Measurements from ENCODE around the gene TMEM52.
A peak's percentile ranks its signal among the peaks of the same experiment; 100 is the strongest.

TMEM52 gene

GRCh38 chr1:1872329-1872994, 46.6 kb downstream of the TMEM52 start:
- Histone ChIP-seq H2AFZ (ENCODE audit: low read depth, low read length) (no peak overlapping the region), H4K20me1 (ENCODE audit: insufficient read depth, low read length) (peaks cover 94% of the 10 kb centered on the region), H3K36me3 (replicated peaks; ENCODE audit: low read depth, low read length) (peaks cover 35% of the 10 kb centered on the region), H3K4me3 (ENCODE audit: low read length) (no peak overlapping the region), H3K9me3 (ENCODE audit: insufficient read depth, low read length) (no peaks in the 10 kb centered on the region), H3K27ac (ENCODE audit: low read length) (no peak overlapping the region), H3K4me2 (ENCODE audit: low read length) (no peak overlapping the region), H3K79me2 (ENCODE audit: low read length) (peaks cover 100% of the 10 kb centered on the region), H3K9ac (ENCODE audit: low read length) (no peak overlapping the region), H3K4me1 (ENCODE audit: low read length) (peaks cover 11% of the 10 kb centered on the region; the same call in 1 of the 2 replicates), H3K27me3 (ENCODE audit: low read depth, low read length) (no peaks in the 10 kb centered on the region)
- TF ChIP-seq EZH2phosphoT487 (IDR thresholded peaks at IDR 0.05; ENCODE audit: low read depth) (no peak), CTCF (IDR thresholded peaks at IDR 0.05; ENCODE audit: low read depth, low read length) (no peak)

- Histone ChIP-seq H3K79me2 (ENCODE audit: low read length) (peaks cover 100% of the 10 kb centered on the region), H3K27ac (ENCODE audit: low read length) (peak overlapping the region; percentile 36; the same call in 1 of the 2 replicates), H2AFZ (ENCODE audit: low read depth, low read length) (no peak overlapping the region), H3K4me2 (ENCODE audit: low read length) (no peak overlapping the region), H3K4me3 (ENCODE audit: low read length) (no peak overlapping the region), H3K36me3 (replicated peaks; ENCODE audit: low read depth, low read length) (peaks cover 24% of the 10 kb centered on the region), H3K27me3 (ENCODE audit: low read depth, low read length) (no peaks in the 10 kb centered on the region), H3K9me3 (ENCODE audit: insufficient read depth, low read length) (no peaks in the 10 kb centered on the region), H3K4me1 (ENCODE audit: low read length) (peaks cover 16% of the 10 kb centered on the region), H4K20me1 (ENCODE audit: insufficient read depth, low read length) (peaks cover 93% of the 10 kb centered on the region), H3K9ac (ENCODE audit: low read length) (no peak overlapping the region)
- TF ChIP-seq CTCF (IDR thresholded peaks at IDR 0.05; ENCODE audit: low read depth, low read length) (no peak), EZH2phosphoT487 (IDR thresholded peaks at IDR 0.05; ENCODE audit: low read depth) (no peak)
Observed at GRCh38 chr1:1869469-1869868, 49.6 kb downstream of the TMEM52 start.
